Mesothelial cell of epicardium (in vitro differentiated cells): Measurements from ENCODE around the gene LARGE2. TPM values are rescaled to one million over a fixed set of nuclear protein-coding genes. Genes with fewer than 3 reads are reported as not detected.
A peak's percentile ranks its signal among the peaks of the same experiment; 100 is the strongest.
"Not testable (repeated sequence)": the region's sequence is repeated elsewhere in the genome, so short reads cannot be mapped to it uniquely, and the experiment has no call there.

Source experiments
- DNase-seq, 2 experiments: peaks; one replicate each; pipeline ENCODE4 v3.0.0; 2021; ENCODE audit warnings: low spot score in 2 of 2; ENCODE audit not compliant: unreplicated experiment in 2 of 2
- H3K27ac Mint-ChIP-seq: 2 replicates; pipeline ENCODE4 v1.8.0; 2021; ENCODE audit warnings: mixed read lengths
- H3K27me3 Mint-ChIP-seq: 2 replicates; pipeline ENCODE4 v1.8.0; 2021; ENCODE audit warnings: low read depth, mixed read lengths
- H3K36me3 Mint-ChIP-seq: 2 replicates; pipeline ENCODE4 v1.8.0; 2021; ENCODE audit warnings: mixed read lengths
- H3K4me1 Mint-ChIP-seq: 2 replicates; pipeline ENCODE4 v1.8.0; 2021; ENCODE audit warnings: mixed read lengths
- H3K4me3 Mint-ChIP-seq: 2 replicates; pipeline ENCODE4 v1.8.0; 2021; ENCODE audit warnings: mild to moderate bottlenecking, moderate library complexity, mixed read lengths
- H3K9me3 Mint-ChIP-seq: 2 replicates; pipeline ENCODE4 v1.8.0; 2021; ENCODE audit warnings: mixed read lengths
- CTCF ChIP-seq: fragments of 200-600 bp; sonication (generic); IDR thresholded peaks from one replicate; pipeline ENCODE4 v1.5.0; 2021; ENCODE audit warnings: antibody characterized with exemption; ENCODE audit not compliant: unreplicated experiment
- total RNA-seq: library from RNA; stranded (reverse); gene quantifications from 3 replicates; pipeline ENCODE4 v1.2.1, GENCODE V29; 2021

LARGE2 gene
- total RNA-seq, 1 donor from 2014 or later, result 5.2 TPM

GRCh38 chr11:45899086-45899447 lies 23.4 kb upstream of the LARGE2 start:
- H3K4me1 Mint-ChIP-seq, result peaks cover 11% of the 10 kb centered on the region
- H3K36me3 Mint-ChIP-seq, result no peaks in the 10 kb centered on the region
- peak overlapping the region; percentile 69 for H3K4me3 Mint-ChIP-seq
- no peak for TF ChIP-seq CTCF
- peaks cover 5% of the 10 kb centered on the region for H3K27me3 Mint-ChIP-seq
- no peaks in the 10 kb centered on the region for H3K9me3 Mint-ChIP-seq
- H3K27ac Mint-ChIP-seq, result peak overlapping the region; percentile 61
- no peak for DNase-seq

GRCh38 chr11:45899448-45900174 lies 22.8 kb upstream of the LARGE2 start:
- H3K27me3 Mint-ChIP-seq, result peaks cover 5% of the 10 kb centered on the region
- no peaks in the 10 kb centered on the region for H3K36me3 Mint-ChIP-seq
- H3K4me1 Mint-ChIP-seq, result peaks cover 11% of the 10 kb centered on the region
- no peak for TF ChIP-seq CTCF
- H3K4me3 Mint-ChIP-seq, result peak overlapping the region; percentile 69
- H3K9me3 Mint-ChIP-seq, result no peaks in the 10 kb centered on the region
- peak; percentile 63 to 78 for DNase-seq
- peak overlapping the region; percentile 61 for H3K27ac Mint-ChIP-seq

- peak in 1 of 2 experiments; percentile 45 for DNase-seq
- not testable (repeated sequence) for H3K36me3 Mint-ChIP-seq, H3K27me3 Mint-ChIP-seq, H3K9me3 Mint-ChIP-seq, H3K27ac Mint-ChIP-seq
- Mint-ChIP-seq H3K4me1 (peaks cover 11% of the 10 kb centered on the region), H3K4me3 (peak overlapping the region; percentile 74)
These were observed 22.2 kb upstream of the LARGE2 start for GRCh38 chr11:45900175-45900800.

GRCh38 chr11:45900916-45901617 lies 21.4 kb upstream of the LARGE2 start:
- H3K4me3 Mint-ChIP-seq, result peak overlapping the region; percentile 74

GRCh38 chr11:45901626-45902025 lies 20.8 kb upstream of the LARGE2 start:
- no peaks in the 10 kb centered on the region for H3K9me3 Mint-ChIP-seq

More at GRCh38 chr11:45900916-45901617, 21.4 kb upstream of the LARGE2 start:
- TF ChIP-seq CTCF, result no peak
- Mint-ChIP-seq H3K27ac (no peak overlapping the region), H3K9me3 (no peaks in the 10 kb centered on the region), H3K4me1 (peaks cover 11% of the 10 kb centered on the region), H3K27me3 (peaks cover 5% of the 10 kb centered on the region), H3K36me3 (no peaks in the 10 kb centered on the region)
- no peak for DNase-seq

More at GRCh38 chr11:45901626-45902025, 20.8 kb upstream of the LARGE2 start:
- Mint-ChIP-seq H3K27ac (no peak overlapping the region), H3K27me3 (peaks cover 5% of the 10 kb centered on the region), H3K4me3 (no peak overlapping the region), H3K36me3 (no peaks in the 10 kb centered on the region), H3K4me1 (peaks cover 8% of the 10 kb centered on the region)
- TF ChIP-seq CTCF, result no peak
- DNase-seq, result no peak
